H9 (cell line): ENCODE measurements around the gene EYA4. TPM values are rescaled to one million over a fixed set of nuclear protein-coding genes. Genes with fewer than 3 reads are reported as not detected.

Source experiments
- DNase-seq: peaks from one replicate; pipeline ENCODE4 v3.0.0-alpha.2; 2017
- H2AFZ ChIP-seq: one replicate; pipeline ENCODE4 v1.6.1; 2013; ENCODE audit warnings: mild to moderate bottlenecking, low read length, control low read depth, moderate library complexity
- H2AK5ac ChIP-seq: 2 replicates; pipeline ENCODE4 v1.6.1; 2013; ENCODE audit warnings: low read length, control low read depth, mixed read lengths; ENCODE audit not compliant: insufficient read length
- H2BK120ac ChIP-seq: one replicate; pipeline ENCODE4 v1.6.1; 2013; ENCODE audit warnings: low read depth, mild to moderate bottlenecking, low read length, control low read depth, inconsistent platforms; ENCODE audit not compliant: poor library complexity, severe bottlenecking
- H2BK12ac ChIP-seq: 2 replicates; pipeline ENCODE4 v1.6.1; 2013; ENCODE audit warnings: low read length, control low read depth, mixed read lengths, low read depth; ENCODE audit not compliant: insufficient read length
- H2BK15ac ChIP-seq: 2 replicates; pipeline ENCODE4 v1.6.1; 2013; ENCODE audit warnings: low read depth, low read length, control low read depth
- H2BK20ac ChIP-seq: one replicate; pipeline ENCODE4 v1.6.1; 2013; ENCODE audit warnings: low read depth, mild to moderate bottlenecking, low read length, control low read depth, inconsistent platforms; ENCODE audit not compliant: poor library complexity, severe bottlenecking
- H2BK5ac ChIP-seq: 2 replicates; pipeline ENCODE4 v1.6.1; 2013; ENCODE audit warnings: low read length, control low read depth, mixed read lengths; ENCODE audit not compliant: insufficient read length
- H3K14ac ChIP-seq: 2 replicates; pipeline ENCODE4 v1.6.1; 2013; ENCODE audit warnings: low read length, control low read depth; ENCODE audit not compliant: insufficient read depth
- H3K18ac ChIP-seq: 2 replicates; pipeline ENCODE4 v1.6.1; 2013; ENCODE audit warnings: low read depth, mild to moderate bottlenecking, mixed read lengths, low read length, control low read depth; ENCODE audit not compliant: insufficient read length
- H3K23ac ChIP-seq: 2 replicates; pipeline ENCODE4 v1.6.1; 2013; ENCODE audit warnings: low read length, control low read depth, mixed read lengths, low read depth; ENCODE audit not compliant: insufficient read length
- H3K23me2 ChIP-seq: 2 replicates; pipeline ENCODE4 v1.6.1; 2013; ENCODE audit warnings: low read depth, mild to moderate bottlenecking, mixed read lengths, low read length, control low read depth; ENCODE audit not compliant: insufficient read length, poor library complexity, severe bottlenecking
- H3K27ac ChIP-seq: 2 replicates; pipeline ENCODE4 v1.5.1; 2013; ENCODE audit warnings: low read length, control low read depth, mixed read lengths, low read depth; ENCODE audit not compliant: insufficient read length
- H3K27me3 ChIP-seq: 2 replicates; pipeline ENCODE4 v1.6.1; 2013; ENCODE audit warnings: low read length, control low read depth, inconsistent platforms; ENCODE audit not compliant: insufficient read depth
- H3K4ac ChIP-seq: 2 replicates; pipeline ENCODE4 v1.6.1; 2013; ENCODE audit warnings: low read depth, mild to moderate bottlenecking, control low read depth, inconsistent platforms, low read length, moderate library complexity
- H3K4me1 ChIP-seq: 2 replicates; pipeline ENCODE4 v1.6.1; 2013; ENCODE audit warnings: low read length, control low read depth, inconsistent platforms; ENCODE audit not compliant: insufficient read depth
- H3K4me2 ChIP-seq: 2 replicates; pipeline ENCODE4 v1.6.1; 2013; ENCODE audit warnings: low read length, control low read depth, mixed read lengths; ENCODE audit not compliant: insufficient read length, insufficient read depth
- H3K56ac ChIP-seq: 2 replicates; pipeline ENCODE4 v1.6.1; 2013; ENCODE audit warnings: low read depth, mild to moderate bottlenecking, mixed read lengths, low read length, control low read depth; ENCODE audit not compliant: insufficient read length
- H3K79me1 ChIP-seq: 2 replicates; pipeline ENCODE4 v1.6.1; 2013; ENCODE audit warnings: low read depth, mild to moderate bottlenecking, moderate library complexity, low read length, control low read depth, inconsistent platforms; ENCODE audit not compliant: insufficient read depth, poor library complexity, severe bottlenecking
- H3K79me2 ChIP-seq: 2 replicates; pipeline ENCODE4 v1.6.1; 2013; ENCODE audit warnings: low read length, control low read depth, inconsistent platforms; ENCODE audit not compliant: insufficient read depth
- H3K9ac ChIP-seq: 2 replicates; pipeline ENCODE4 v1.6.1; 2013; ENCODE audit warnings: low read length, control low read depth, mixed read lengths; ENCODE audit not compliant: insufficient read length; ENCODE audit errors: extremely low read depth
- H3K9me3 ChIP-seq: one replicate; pipeline ENCODE4 v1.6.1; 2013; ENCODE audit warnings: low read depth, low read length, inconsistent platforms; ENCODE audit not compliant: control insufficient read depth
- H3T11ph ChIP-seq: one replicate; pipeline ENCODE4 v1.6.1; 2013; ENCODE audit warnings: mild to moderate bottlenecking, low read length, control low read depth, inconsistent platforms
- H4K20me1 ChIP-seq: one replicate; pipeline ENCODE4 v1.6.1; 2013; ENCODE audit not compliant: control insufficient read depth, insufficient read length, insufficient read depth
- H4K5ac ChIP-seq: 2 replicates; pipeline ENCODE4 v1.6.1; 2013; ENCODE audit warnings: low read depth, mild to moderate bottlenecking, mixed read lengths, low read length, control low read depth; ENCODE audit not compliant: insufficient read length
- H4K8ac ChIP-seq: replicated peaks from 2 replicates; pipeline ENCODE4 v1.6.1; 2013; ENCODE audit warnings: low read length, control low read depth, mixed read lengths, low read depth; ENCODE audit not compliant: insufficient read length
- H4K91ac ChIP-seq: 2 replicates; pipeline ENCODE4 v1.6.1; 2013; ENCODE audit warnings: low read depth, mild to moderate bottlenecking, moderate library complexity, mixed read lengths, low read length, control low read depth; ENCODE audit not compliant: insufficient read length
- H3K27ac Mint-ChIP-seq, 3 experiments: 2 replicates in 2 of 3; 3 replicates in 1 of 3; pipeline ENCODE4 v1.8.0; 2020 to 2021; ENCODE audit warnings: mixed read lengths in 3 of 3, mild to moderate bottlenecking in 1 of 3, moderate library complexity in 1 of 3
- H3K27me3 Mint-ChIP-seq: 2 replicates; pipeline ENCODE4 v1.8.0; 2021; ENCODE audit warnings: low read depth, mild to moderate bottlenecking, moderate library complexity, mixed read lengths
- H3K36me3 Mint-ChIP-seq, 3 experiments: 2 replicates in 2 of 3; 3 replicates in 1 of 3; pipeline ENCODE4 v1.8.0; 2020 to 2021; ENCODE audit warnings: low read depth in 3 of 3, mixed read lengths in 3 of 3; ENCODE audit not compliant: insufficient read depth in 1 of 3
- H3K4me1 Mint-ChIP-seq, 2 experiments: 2 replicates each; pipeline ENCODE4 v1.8.0; 2020; ENCODE audit warnings: mixed read lengths in 2 of 2
- H3K4me3 Mint-ChIP-seq, 2 experiments: 2 replicates in 1 of 2; 3 replicates in 1 of 2; pipeline ENCODE4 v1.8.0; 2020 to 2021; ENCODE audit warnings: mild to moderate bottlenecking in 2 of 2, mixed read lengths in 2 of 2, moderate library complexity in 1 of 2
- H3K9me3 Mint-ChIP-seq, 2 experiments: 2 replicates in 1 of 2; 3 replicates in 1 of 2; pipeline ENCODE4 v1.8.0; 2020; ENCODE audit warnings: mild to moderate bottlenecking in 2 of 2, mixed read lengths in 2 of 2, moderate library complexity in 1 of 2
- CTCF ChIP-seq: fragments of 200-600 bp; sonication (generic); conservative IDR thresholded peaks from 3 replicates; pipeline ENCODE4 v1.8.0; 2021; ENCODE audit warnings: antibody characterized with exemption, mild to moderate bottlenecking
- WGBS: extraction: QIAGEN DNeasy Blood & Tissue Kit; methylation state at CpG from one replicate; pipeline ENCODE4 v1.1.7; 2013; ENCODE audit warnings: missing lambda C conversion rate, low lambda C conversion rate, mixed read lengths; ENCODE audit not compliant: insufficient read length; ENCODE audit errors: extremely low coverage; 5-methylcytosine and 5-hydroxymethylcytosine counted together
- total RNA-seq: library from RNA; stranded (reverse); gene quantifications from 2 replicates; pipeline ENCODE4 v1.2.1, GENCODE V29; 2021

Gene EYA4
- total RNA-seq, 1 experiment from 2014 or later, result 0.26 TPM

DNA sequence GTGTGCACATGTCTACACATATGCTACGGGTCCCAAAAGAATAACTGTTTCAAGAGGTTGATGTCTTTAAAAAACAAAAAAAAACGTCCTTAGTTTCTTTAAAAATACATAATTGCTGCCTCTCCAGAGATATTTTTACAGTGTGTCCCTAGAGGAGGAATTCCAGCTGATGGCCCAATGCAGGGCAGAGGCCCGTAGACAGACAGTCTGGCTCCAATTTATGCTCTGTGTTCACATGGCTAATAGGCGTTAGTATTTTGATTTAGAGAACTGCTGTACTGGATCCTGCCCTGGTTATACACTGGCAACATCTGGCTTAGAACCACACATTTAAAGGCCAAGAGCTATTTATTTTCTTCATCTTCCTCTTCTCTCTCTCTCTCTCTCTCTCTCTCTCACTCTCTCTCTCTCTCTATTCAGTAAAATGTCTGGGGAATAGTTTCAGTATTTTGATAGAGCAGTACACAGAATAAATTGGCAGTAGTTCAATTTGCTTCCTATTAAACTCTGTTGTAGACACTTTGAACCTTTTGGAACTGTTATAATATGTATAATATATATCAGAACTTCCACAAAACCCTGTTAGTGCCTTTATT is 260.6 kb downstream of the EYA4 start:
- no peak overlapping the region for H4K5ac ChIP-seq
- no peak overlapping the region for H3K18ac ChIP-seq
- H3K27ac ChIP-seq, result no peak overlapping the region
- Mint-ChIP-seq H3K4me3 (no peak overlapping the region), H3K4me1 (no peaks in the 10 kb centered on the region), H3K36me3 (no peaks in the 10 kb centered on the region), H3K27ac (no peak overlapping the region), H3K27me3 (no peaks in the 10 kb centered on the region), H3K9me3 (no peaks in the 10 kb centered on the region)
- H2AK5ac ChIP-seq, result no peak overlapping the region
- DNase-seq, result no peak
- H2BK12ac ChIP-seq, result no peak overlapping the region
- H3K56ac ChIP-seq, result no peak overlapping the region
- no peak for TF ChIP-seq CTCF
- no peak overlapping the region for H3K4ac ChIP-seq
- no peak overlapping the region for H3K23ac ChIP-seq
- no peak overlapping the region for H4K8ac ChIP-seq
- no peak overlapping the region for H3K4me2 ChIP-seq
- H3K9me3 ChIP-seq, result no peaks in the 10 kb centered on the region
- H3K79me1 ChIP-seq, result no peaks in the 10 kb centered on the region
- no peaks in the 10 kb centered on the region for H4K20me1 ChIP-seq
- H3K14ac ChIP-seq, result no peak overlapping the region
- WGBS, result no CpG with 5 or more reads among the region's 4 CpGs
- no peak overlapping the region for H3K9ac ChIP-seq
- H2BK15ac ChIP-seq, result no peak overlapping the region
- no peak overlapping the region for H2BK20ac ChIP-seq
- no peak overlapping the region for H3T11ph ChIP-seq
- H2BK5ac ChIP-seq, result no peak overlapping the region
- no peaks in the 10 kb centered on the region for H3K4me1 ChIP-seq
- H2BK120ac ChIP-seq, result no peak overlapping the region
- no peaks in the 10 kb centered on the region for H3K23me2 ChIP-seq
- no peaks in the 10 kb centered on the region for H3K27me3 ChIP-seq
- H4K91ac ChIP-seq, result no peak overlapping the region
- H2AFZ ChIP-seq, result no peak overlapping the region
- H3K79me2 ChIP-seq, result no peaks in the 10 kb centered on the region
